GM23338 (cell line): Measurements from ENCODE around the gene SASH1. TPM values are rescaled to one million over a fixed set of nuclear protein-coding genes. Genes with fewer than 3 reads are reported as not detected.

Experiments used
- ATAC-seq: fragments of 200-7000 bp; cut with Tn5 transposase; 3 replicates; pipeline ENCODE4 v1.9.1; 2020
- DNase-seq: peaks from one replicate; pipeline ENCODE4 v3.0.0-alpha.2; 2015; ENCODE audit warnings: low spot score
- H2AFZ ChIP-seq: fragments of 200-600 bp; sonication (generic); 2 replicates; pipeline ENCODE4 v1.8.0; 2016; ENCODE audit warnings: antibody characterized with exemption, mild to moderate bottlenecking, moderate library complexity
- H3F3A ChIP-seq: fragments of 200-600 bp; sonication (generic); replicated peaks from 2 replicates; pipeline ENCODE4 v1.8.0; 2017; ENCODE audit warnings: antibody characterized with exemption, mixed run types, low read depth
- H3K27ac ChIP-seq: fragments of 200-600 bp; sonication (generic); 2 replicates; pipeline ENCODE4 v1.6.1; 2016; ENCODE audit warnings: low read depth
- H3K27me3 ChIP-seq: fragments of 200-600 bp; sonication (generic); 2 replicates; pipeline ENCODE4 v1.8.0; 2016; ENCODE audit warnings: mild to moderate bottlenecking, mixed run types, moderate library complexity; ENCODE audit not compliant: insufficient read depth
- H3K36me3 ChIP-seq: fragments of 200-600 bp; sonication (generic); 2 replicates; pipeline ENCODE4 v1.8.0; 2016; ENCODE audit warnings: mild to moderate bottlenecking; ENCODE audit not compliant: insufficient read depth
- H3K4me1 ChIP-seq: fragments of 200-600 bp; sonication (generic); 2 replicates; pipeline ENCODE4 v1.8.0; 2016; ENCODE audit warnings: mild to moderate bottlenecking, moderate library complexity; ENCODE audit not compliant: insufficient read depth
- H3K4me2 ChIP-seq: fragments of 200-600 bp; sonication (generic); 2 replicates; pipeline ENCODE4 v1.7.1; 2017; ENCODE audit warnings: mixed run types
- H3K4me3 ChIP-seq: fragments of 200-600 bp; sonication (generic); 2 replicates; pipeline ENCODE4 v1.6.1; 2016; ENCODE audit warnings: mixed run types
- H3K79me2 ChIP-seq: fragments of 200-600 bp; sonication (generic); replicated peaks from 2 replicates; pipeline ENCODE4 v1.8.0; 2017; ENCODE audit warnings: mild to moderate bottlenecking; ENCODE audit not compliant: insufficient read depth
- H3K9me2 ChIP-seq: fragments of 200-600 bp; sonication (generic); 2 replicates; pipeline ENCODE4 v1.8.0; 2017; ENCODE audit not compliant: insufficient read depth
- H4K20me1 ChIP-seq: fragments of 200-600 bp; sonication (generic); replicated peaks from 2 replicates; pipeline ENCODE4 v1.8.0; 2017; ENCODE audit warnings: mild to moderate bottlenecking; ENCODE audit not compliant: insufficient read depth
- H3K27ac Mint-ChIP-seq: 2 replicates; pipeline ENCODE4 v1.8.0; 2020; ENCODE audit warnings: inconsistent platforms, mild to moderate bottlenecking, moderate library complexity, mixed read lengths
- H3K27me3 Mint-ChIP-seq: 3 replicates; pipeline ENCODE4 v1.8.0; 2022; ENCODE audit warnings: low read depth, mild to moderate bottlenecking, moderate library complexity, mixed read lengths, inconsistent platforms; ENCODE audit not compliant: insufficient read depth, poor library complexity
- H3K36me3 Mint-ChIP-seq: 3 replicates; pipeline ENCODE4 v1.8.0; 2021; ENCODE audit warnings: low read depth, mild to moderate bottlenecking, inconsistent platforms, moderate library complexity, mixed read lengths
- H3K4me1 Mint-ChIP-seq: 3 replicates; pipeline ENCODE4 v1.8.0; 2020; ENCODE audit warnings: mild to moderate bottlenecking, inconsistent platforms, mixed read lengths
- H3K4me3 Mint-ChIP-seq: 3 replicates; pipeline ENCODE4 v1.8.0; 2021; ENCODE audit warnings: moderate library complexity, mild to moderate bottlenecking, inconsistent platforms, mixed read lengths
- H3K9me3 Mint-ChIP-seq: 3 replicates; pipeline ENCODE4 v1.8.0; 2020; ENCODE audit warnings: moderate library complexity, mild to moderate bottlenecking, inconsistent platforms, mixed read lengths
- CREB1 ChIP-seq: fragments of 250-450 bp; sonication (Bioruptor Pico); IDR thresholded peaks from 2 replicates; pipeline ENCODE4 v1.5.0; 2020; ENCODE audit warnings: low read depth, mild to moderate bottlenecking, moderate library complexity
- EZH2phosphoT487 ChIP-seq: fragments of 200-600 bp; sonication (generic); IDR thresholded peaks from one replicate; pipeline ENCODE4 v1.8.1; 2018; ENCODE audit warnings: antibody characterized with exemption; ENCODE audit not compliant: unreplicated experiment
- JUNB ChIP-seq: IDR thresholded peaks from one replicate; pipeline ENCODE4 v1.6.1; 2016; ENCODE audit warnings: antibody characterized with exemption; ENCODE audit not compliant: unreplicated experiment
- NANOG ChIP-seq: IDR thresholded peaks from 2 replicates; pipeline ENCODE4 v1.6.1; 2016; ENCODE audit warnings: antibody characterized with exemption, borderline replicate concordance
- POLR2AphosphoS5 ChIP-seq: IDR thresholded peaks from 2 replicates; pipeline ENCODE4 v1.6.1; 2016; ENCODE audit warnings: antibody characterized with exemption, low read depth
- ZNF114 ChIP-seq: fragments of 250-450 bp; sonication (Bioruptor Pico); IDR thresholded peaks from 2 replicates; pipeline ENCODE4 v1.5.0; 2020; ENCODE audit warnings: mild to moderate bottlenecking, moderate library complexity
- ZNF331 ChIP-seq: fragments of 250-450 bp; sonication (Bioruptor Pico); IDR thresholded peaks from 2 replicates; pipeline ENCODE4 v1.5.0; 2020; ENCODE audit warnings: low read depth, mild to moderate bottlenecking, moderate library complexity
- polyA plus RNA-seq: library from polyadenylated mRNA; unstranded; fragments of >200 nt; fragmentation: Nextera tagmentation; extraction: Ambion mirVana; gene quantifications from 2 replicates; pipeline ENCODE4 v1.2.1, GENCODE V29; 2016
- total RNA-seq: library from RNA; depleted of rRNA; stranded (reverse); fragments of >200 nt; shearing (Covaris generic); gene quantifications from 2 replicates; pipeline ENCODE4 v1.2.3, GENCODE V29; 2014
- TF ChIP-seq, protein P1 (sequence below), 2 experiments: fragments of 200-600 bp in 1 of 2; sonication (generic) in 1 of 2; conservative IDR thresholded peaks; 2 replicates each; pipeline versions ENCODE4 v1.5.1 to v1.6.1; 2016 to 2017; ENCODE audit warnings: antibody characterized with exemption in 2 of 2, low read depth in 2 of 2, mild to moderate bottlenecking in 2 of 2, moderate library complexity in 1 of 2
- TF ChIP-seq, protein P2 (sequence below): fragments of 250-450 bp; sonication (Bioruptor Pico); IDR thresholded peaks from 2 replicates; pipeline ENCODE4 v1.5.0; 2020; ENCODE audit warnings: mild to moderate bottlenecking, moderate library complexity

Gene SASH1
- total and polyA plus RNA-seq, 2 experiments from 2014 or later: 8.2 to 30.2 TPM

- Mint-ChIP-seq H3K36me3 (no peaks in the 10 kb centered on the region), H3K9me3 (no peaks in the 10 kb centered on the region), H3K4me1 (peaks cover 20% of the 10 kb centered on the region), H3K4me3 (no peak overlapping the region), H3K27ac (no peak overlapping the region), H3K27me3 (peaks cover 6% of the 10 kb centered on the region)
- H3K27me3 ChIP-seq: no peaks in the 10 kb centered on the region
- H3K4me1 ChIP-seq: peaks cover 16% of the 10 kb centered on the region
- H3K36me3 ChIP-seq: no peaks in the 10 kb centered on the region
- 0 out of 2 replicates have a peak, but pooled peaks cover 2% of the 10 kb centered on the region for H4K20me1 ChIP-seq
- H2AFZ ChIP-seq: no peak overlapping the region
- no peaks in the 10 kb centered on the region for H3F3A ChIP-seq
- H3K27ac ChIP-seq: no peak overlapping the region
- ATAC-seq (no peak), DNase-seq (no peak)
- TF ChIP-seq JUNB (no peak), NANOG (no peak)
- H3K4me2 ChIP-seq: no peak overlapping the region
- H3K79me2 ChIP-seq: peaks cover 32% of the 10 kb centered on the region
- H3K4me3 ChIP-seq: no peak overlapping the region
- no peaks in the 10 kb centered on the region for H3K9me2 ChIP-seq
Measured at GRCh38 chr6:148415511-148416260, 73.0 kb downstream of the SASH1 start.

- Histone ChIP-seq H3F3A (no peaks in the 10 kb centered on the region), H3K27me3 (no peaks in the 10 kb centered on the region), H3K4me1 (peaks cover 16% of the 10 kb centered on the region), H3K36me3 (no peaks in the 10 kb centered on the region), H3K4me2 (no peak overlapping the region), H4K20me1 (0 out of 2 replicates have a peak, but pooled peaks cover 3% of the 10 kb centered on the region), H3K79me2 (peaks cover 29% of the 10 kb centered on the region), H3K9me2 (no peaks in the 10 kb centered on the region), H3K4me3 (no peak overlapping the region), H2AFZ (no peak overlapping the region), H3K27ac (no peak overlapping the region)
- Mint-ChIP-seq H3K9me3 (no peaks in the 10 kb centered on the region), H3K27me3 (peaks cover 6% of the 10 kb centered on the region), H3K4me3 (no peak overlapping the region), H3K27ac (no peak overlapping the region), H3K36me3 (no peaks in the 10 kb centered on the region), H3K4me1 (peaks cover 20% of the 10 kb centered on the region)
- ATAC-seq (no peak), DNase-seq (no peak)
- TF ChIP-seq NANOG (no peak), CREB1 (CRISPR knock-in tag) (no peak), POLR2AphosphoS5 (no peak), EZH2phosphoT487 (no peak), ZNF331 (CRISPR knock-in tag) (no peak), ZNF114 (CRISPR knock-in tag) (no peak)
- TF ChIP-seq, protein P1, sequence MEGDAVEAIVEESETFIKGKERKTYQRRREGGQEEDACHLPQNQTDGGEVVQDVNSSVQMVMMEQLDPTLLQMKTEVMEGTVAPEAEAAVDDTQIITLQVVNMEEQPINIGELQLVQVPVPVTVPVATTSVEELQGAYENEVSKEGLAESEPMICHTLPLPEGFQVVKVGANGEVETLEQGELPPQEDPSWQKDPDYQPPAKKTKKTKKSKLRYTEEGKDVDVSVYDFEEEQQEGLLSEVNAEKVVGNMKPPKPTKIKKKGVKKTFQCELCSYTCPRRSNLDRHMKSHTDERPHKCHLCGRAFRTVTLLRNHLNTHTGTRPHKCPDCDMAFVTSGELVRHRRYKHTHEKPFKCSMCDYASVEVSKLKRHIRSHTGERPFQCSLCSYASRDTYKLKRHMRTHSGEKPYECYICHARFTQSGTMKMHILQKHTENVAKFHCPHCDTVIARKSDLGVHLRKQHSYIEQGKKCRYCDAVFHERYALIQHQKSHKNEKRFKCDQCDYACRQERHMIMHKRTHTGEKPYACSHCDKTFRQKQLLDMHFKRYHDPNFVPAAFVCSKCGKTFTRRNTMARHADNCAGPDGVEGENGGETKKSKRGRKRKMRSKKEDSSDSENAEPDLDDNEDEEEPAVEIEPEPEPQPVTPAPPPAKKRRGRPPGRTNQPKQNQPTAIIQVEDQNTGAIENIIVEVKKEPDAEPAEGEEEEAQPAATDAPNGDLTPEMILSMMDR (conservative IDR thresholded peaks at IDR 0.05; ENCODE audit: low read depth in 2 of 2): no peak
- TF ChIP-seq, protein P2, sequence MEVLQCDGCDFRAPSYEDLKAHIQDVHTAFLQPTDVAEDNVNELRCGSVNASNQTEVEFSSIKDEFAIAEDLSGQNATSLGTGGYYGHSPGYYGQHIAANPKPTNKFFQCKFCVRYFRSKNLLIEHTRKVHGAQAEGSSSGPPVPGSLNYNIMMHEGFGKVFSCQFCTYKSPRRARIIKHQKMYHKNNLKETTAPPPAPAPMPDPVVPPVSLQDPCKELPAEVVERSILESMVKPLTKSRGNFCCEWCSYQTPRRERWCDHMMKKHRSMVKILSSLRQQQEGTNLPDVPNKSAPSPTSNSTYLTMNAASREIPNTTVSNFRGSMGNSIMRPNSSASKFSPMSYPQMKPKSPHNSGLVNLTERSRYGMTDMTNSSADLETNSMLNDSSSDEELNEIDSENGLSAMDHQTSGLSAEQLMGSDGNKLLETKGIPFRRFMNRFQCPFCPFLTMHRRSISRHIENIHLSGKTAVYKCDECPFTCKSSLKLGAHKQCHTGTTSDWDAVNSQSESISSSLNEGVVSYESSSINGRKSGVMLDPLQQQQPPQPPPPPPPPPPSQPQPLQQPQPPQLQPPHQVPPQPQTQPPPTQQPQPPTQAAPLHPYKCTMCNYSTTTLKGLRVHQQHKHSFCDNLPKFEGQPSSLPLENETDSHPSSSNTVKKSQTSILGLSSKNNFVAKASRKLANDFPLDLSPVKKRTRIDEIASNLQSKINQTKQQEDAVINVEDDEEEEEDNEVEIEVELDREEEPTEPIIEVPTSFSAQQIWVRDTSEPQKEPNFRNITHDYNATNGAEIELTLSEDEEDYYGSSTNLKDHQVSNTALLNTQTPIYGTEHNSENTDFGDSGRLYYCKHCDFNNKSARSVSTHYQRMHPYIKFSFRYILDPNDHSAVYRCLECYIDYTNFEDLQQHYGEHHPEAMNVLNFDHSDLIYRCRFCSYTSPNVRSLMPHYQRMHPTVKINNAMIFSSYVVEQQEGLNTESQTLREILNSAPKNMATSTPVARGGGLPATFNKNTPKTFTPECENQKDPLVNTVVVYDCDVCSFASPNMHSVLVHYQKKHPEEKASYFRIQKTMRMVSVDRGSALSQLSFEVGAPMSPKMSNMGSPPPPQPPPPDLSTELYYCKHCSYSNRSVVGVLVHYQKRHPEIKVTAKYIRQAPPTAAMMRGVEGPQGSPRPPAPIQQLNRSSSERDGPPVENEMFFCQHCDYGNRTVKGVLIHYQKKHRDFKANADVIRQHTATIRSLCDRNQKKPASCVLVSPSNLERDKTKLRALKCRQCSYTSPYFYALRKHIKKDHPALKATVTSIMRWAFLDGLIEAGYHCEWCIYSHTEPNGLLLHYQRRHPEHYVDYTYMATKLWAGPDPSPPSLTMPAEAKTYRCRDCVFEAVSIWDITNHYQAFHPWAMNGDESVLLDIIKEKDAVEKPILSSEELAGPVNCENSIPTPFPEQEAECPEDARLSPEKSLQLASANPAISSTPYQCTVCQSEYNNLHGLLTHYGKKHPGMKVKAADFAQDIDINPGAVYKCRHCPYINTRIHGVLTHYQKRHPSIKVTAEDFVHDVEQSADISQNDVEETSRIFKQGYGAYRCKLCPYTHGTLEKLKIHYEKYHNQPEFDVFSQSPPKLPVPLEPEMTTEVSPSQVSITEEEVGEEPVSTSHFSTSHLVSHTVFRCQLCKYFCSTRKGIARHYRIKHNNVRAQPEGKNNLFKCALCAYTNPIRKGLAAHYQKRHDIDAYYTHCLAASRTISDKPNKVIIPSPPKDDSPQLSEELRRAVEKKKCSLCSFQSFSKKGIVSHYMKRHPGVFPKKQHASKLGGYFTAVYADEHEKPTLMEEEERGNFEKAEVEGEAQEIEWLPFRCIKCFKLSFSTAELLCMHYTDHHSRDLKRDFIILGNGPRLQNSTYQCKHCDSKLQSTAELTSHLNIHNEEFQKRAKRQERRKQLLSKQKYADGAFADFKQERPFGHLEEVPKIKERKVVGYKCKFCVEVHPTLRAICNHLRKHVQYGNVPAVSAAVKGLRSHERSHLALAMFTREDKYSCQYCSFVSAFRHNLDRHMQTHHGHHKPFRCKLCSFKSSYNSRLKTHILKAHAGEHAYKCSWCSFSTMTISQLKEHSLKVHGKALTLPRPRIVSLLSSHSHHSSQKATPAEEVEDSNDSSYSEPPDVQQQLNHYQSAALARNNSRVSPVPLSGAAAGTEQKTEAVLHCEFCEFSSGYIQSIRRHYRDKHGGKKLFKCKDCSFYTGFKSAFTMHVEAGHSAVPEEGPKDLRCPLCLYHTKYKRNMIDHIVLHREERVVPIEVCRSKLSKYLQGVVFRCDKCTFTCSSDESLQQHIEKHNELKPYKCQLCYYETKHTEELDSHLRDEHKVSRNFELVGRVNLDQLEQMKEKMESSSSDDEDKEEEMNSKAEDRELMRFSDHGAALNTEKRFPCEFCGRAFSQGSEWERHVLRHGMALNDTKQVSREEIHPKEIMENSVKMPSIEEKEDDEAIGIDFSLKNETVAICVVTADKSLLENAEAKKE: no peak
Measured at GRCh38 chr6:148416330-148416965, 73.8 kb downstream of the SASH1 start.
